H1 (cell line): Measurements from ENCODE around the gene POLR1G. TPM values are rescaled to one million over a fixed set of nuclear protein-coding genes. Genes with fewer than 3 reads are reported as not detected.

Source experiments
- CTCF ChIA-PET: fragments of 300-600 bp; sonication (Branson Sonifier 250); formaldehyde crosslinking; loops from one replicate; lab custom pipeline; 2021; ENCODE audit not compliant: partially characterized antibody; lab: Charles Lee
- POLR2A ChIA-PET: fragments of 300-600 bp; sonication (Branson Sonifier 250); formaldehyde crosslinking; loops from one replicate; lab custom pipeline; 2021; ENCODE audit warnings: inconsistent platforms; ENCODE audit not compliant: partially characterized antibody; lab: Charles Lee
- DNase-seq, 2 experiments: peaks; one replicate each; pipeline versions ENCODE4 v3.0.0 to v3.0.0-alpha.2; 2010 to 2022; ENCODE audit warnings: low spot score in 2 of 2, low read depth in 1 of 2, mixed read lengths in 1 of 2
- FAIRE-seq: peaks from 2 replicates; lab custom pipeline; 2011; peaks lifted over from hg19 to GRCh38; lab: Jason Lieb, UNC
- H2AFZ ChIP-seq: 2 replicates; pipeline ENCODE4 v1.8.1; 2012; ENCODE audit warnings: low read length, inconsistent platforms
- H2AK5ac ChIP-seq: 2 replicates; pipeline ENCODE4 v1.6.1; 2013; ENCODE audit warnings: low read depth, low read length
- H2BK120ac ChIP-seq: replicated peaks from 2 replicates; pipeline ENCODE3; 2013; ENCODE audit warnings: low read depth, low read length, inconsistent platforms
- H2BK12ac ChIP-seq: 2 replicates; pipeline ENCODE4 v1.6.1; 2013; ENCODE audit warnings: low read depth, low read length
- H2BK15ac ChIP-seq: 2 replicates; pipeline ENCODE4 v1.6.1; 2013; ENCODE audit warnings: low read length
- H2BK20ac ChIP-seq: 2 replicates; pipeline ENCODE4 v1.6.1; 2013; ENCODE audit warnings: low read length
- H2BK5ac ChIP-seq: 2 replicates; pipeline ENCODE4 v1.6.1; 2013; ENCODE audit warnings: low read depth, low read length
- H3K14ac ChIP-seq: 2 replicates; pipeline ENCODE4 v1.6.1; 2013; ENCODE audit warnings: inconsistent platforms; ENCODE audit not compliant: insufficient read length
- H3K18ac ChIP-seq: 2 replicates; pipeline ENCODE4 v1.6.1; 2013; ENCODE audit warnings: low read length; ENCODE audit errors: extremely low read depth
- H3K23ac ChIP-seq: 2 replicates; pipeline ENCODE4 v1.6.1; 2013; ENCODE audit warnings: inconsistent platforms; ENCODE audit not compliant: insufficient read length
- H3K23me2 ChIP-seq: 2 replicates; pipeline ENCODE4 v1.6.1; 2013; ENCODE audit warnings: low read depth, low read length
- H3K27ac ChIP-seq: 2 replicates; pipeline ENCODE4 v1.6.1; 2011; ENCODE audit warnings: low read depth, low read length, inconsistent platforms
- H3K27me3 ChIP-seq, 4 experiments: replicated peaks in 1 of 4; 1 replicate in 1 of 4; 2 replicates in 3 of 4; pipeline versions ENCODE4 v1.6.1 to v1.8.1; 2011 to 2013; ENCODE audit warnings: low read length in 3 of 4, mild to moderate bottlenecking in 3 of 4, inconsistent platforms in 2 of 4, mixed read lengths in 2 of 4, moderate library complexity in 1 of 4; ENCODE audit not compliant: control insufficient read depth in 3 of 4, insufficient read depth in 3 of 4; ENCODE audit errors: extremely low read depth in 1 of 4
- H3K36me3 ChIP-seq, 4 experiments: 2 replicates each; pipeline versions ENCODE4 v1.6.1 to v1.8.1; 2011 to 2013; ENCODE audit warnings: mild to moderate bottlenecking in 4 of 4, low read length in 3 of 4, moderate library complexity in 2 of 4, control low read depth in 1 of 4, inconsistent platforms in 1 of 4; ENCODE audit not compliant: insufficient read depth in 4 of 4, control insufficient read depth in 2 of 4
- H3K4ac ChIP-seq: replicated peaks from 2 replicates; pipeline ENCODE3; 2013; ENCODE audit warnings: low read length, low read depth, mixed read lengths, inconsistent platforms; ENCODE audit not compliant: insufficient read length
- H3K4me1 ChIP-seq, 4 experiments: replicated peaks in 1 of 4; 1 replicate in 1 of 4; 2 replicates in 3 of 4; pipeline versions ENCODE4 v1.6.1 to v1.8.1; 2011 to 2013; ENCODE audit warnings: low read length in 3 of 4, inconsistent platforms in 2 of 4, mixed read lengths in 1 of 4; ENCODE audit not compliant: insufficient read depth in 4 of 4, control insufficient read depth in 3 of 4
- H3K4me2 ChIP-seq, 2 experiments: 2 replicates each; pipeline versions ENCODE4 v1.6.1 to v1.8.1; 2011 to 2013; ENCODE audit warnings: low read depth in 2 of 2, low read length in 2 of 2, control low read depth in 1 of 2, inconsistent platforms in 1 of 2, mild to moderate bottlenecking in 1 of 2; ENCODE audit not compliant: insufficient read depth in 1 of 2
- H3K4me3 ChIP-seq, 4 experiments: fragments of 200-600, 300-600 bp in 1 of 4; sonication (generic), shearing (Covaris generic), sonication (Bioruptor Twin) in 1 of 4; 2 replicates each; pipeline versions ENCODE4 v1.5.1 to v1.8.1; 2011 to 2016; ENCODE audit warnings: low read length in 4 of 4, low read depth in 3 of 4, control low read depth in 2 of 4, inconsistent platforms in 2 of 4, mild to moderate bottlenecking in 2 of 4, mixed read lengths in 1 of 4, moderate library complexity in 1 of 4; ENCODE audit not compliant: insufficient read depth in 2 of 4; ENCODE audit errors: extremely low read depth in 1 of 4
- H3K56ac ChIP-seq: replicated peaks from 2 replicates; pipeline ENCODE3; 2013; ENCODE audit warnings: low read depth, mild to moderate bottlenecking, mixed read lengths, low read length, inconsistent platforms; ENCODE audit not compliant: insufficient read length
- H3K79me1 ChIP-seq: 2 replicates; pipeline ENCODE4 v1.6.1; 2013; ENCODE audit warnings: low read depth, low read length, control low read depth
- H3K79me2 ChIP-seq, 2 experiments: 2 replicates each; pipeline versions ENCODE4 v1.6.1 to v1.8.1; 2012 to 2013; ENCODE audit warnings: low read length in 2 of 2, mild to moderate bottlenecking in 2 of 2, inconsistent platforms in 1 of 2; ENCODE audit not compliant: insufficient read depth in 2 of 2, control insufficient read depth in 1 of 2
- H3K9ac ChIP-seq, 4 experiments: replicated peaks in 1 of 4; 1 replicate in 1 of 4; 2 replicates in 3 of 4; pipeline versions ENCODE4 v1.6.1 to v1.8.1; 2011 to 2013; ENCODE audit warnings: low read depth in 3 of 4, low read length in 3 of 4, control low read depth in 2 of 4, mild to moderate bottlenecking in 2 of 4, moderate library complexity in 2 of 4, inconsistent platforms in 1 of 4; ENCODE audit errors: extremely low read depth in 1 of 4
- H3K9me3 ChIP-seq, 2 experiments: 2 replicates each; pipeline versions ENCODE4 v1.6.1 to v1.8.1; 2012 to 2013; ENCODE audit warnings: mild to moderate bottlenecking in 2 of 2, moderate library complexity in 2 of 2, control low read depth in 1 of 2, inconsistent platforms in 1 of 2, low read depth in 1 of 2, low read length in 1 of 2, mixed read lengths in 1 of 2; ENCODE audit not compliant: insufficient read depth in 2 of 2
- H4K20me1 ChIP-seq, 2 experiments: replicated peaks in 1 of 2; 2 replicates each; pipeline versions ENCODE3 to v1.8.1; 2011 to 2013; ENCODE audit warnings: inconsistent platforms in 2 of 2, low read length in 2 of 2, mild to moderate bottlenecking in 1 of 2; ENCODE audit not compliant: insufficient read depth in 2 of 2, control insufficient read depth in 1 of 2
- H4K5ac ChIP-seq: 2 replicates; pipeline ENCODE4 v1.6.1; 2013; ENCODE audit warnings: low read length, low read depth, mixed read lengths, inconsistent platforms; ENCODE audit not compliant: insufficient read length
- H4K8ac ChIP-seq: 2 replicates; pipeline ENCODE4 v1.8.0; 2013; ENCODE audit warnings: mild to moderate bottlenecking, moderate library complexity, low read length, inconsistent platforms; ENCODE audit not compliant: insufficient read depth; ENCODE audit errors: extremely low read depth
- H4K91ac ChIP-seq: replicated peaks from 2 replicates; pipeline ENCODE3; 2013; ENCODE audit warnings: low read length, mixed read lengths, inconsistent platforms; ENCODE audit not compliant: insufficient read length
- CTCF ChIP-seq, 3 experiments: IDR thresholded peaks; 1 replicate in 2 of 3; 2 replicates in 1 of 3; pipeline versions ENCODE4 v1.5.1 to v1.6.1; 2011; ENCODE audit warnings: low read length in 3 of 3, mild to moderate bottlenecking in 3 of 3, inconsistent platforms in 2 of 3, low read depth in 1 of 3, moderate library complexity in 1 of 3; ENCODE audit not compliant: insufficient read depth in 1 of 3; ENCODE audit errors: control extremely low read depth in 1 of 3
- JUN ChIP-seq: IDR thresholded peaks from 2 replicates; pipeline ENCODE4 v1.6.1; 2011; ENCODE audit warnings: low read depth, mild to moderate bottlenecking, improper control_type of control experiment, low read length
- WGBS, 2 experiments: shearing (Covaris generic) in 1 of 2; methylation state at CpG; one replicate each; pipeline versions ENCODE4 v1.1.6 to v1.1.7; 2013 to 2015; ENCODE audit warnings: low lambda C conversion rate in 2 of 2, mixed read lengths in 2 of 2, inconsistent platforms in 1 of 2, low coverage in 1 of 2, missing lambda C conversion rate in 1 of 2; ENCODE audit not compliant: insufficient replicate concordance in 2 of 2, insufficient coverage in 1 of 2, insufficient read length in 1 of 2; ENCODE audit errors: extremely low coverage in 1 of 2, missing lambda C conversion rate in 1 of 2; 5-methylcytosine and 5-hydroxymethylcytosine counted together
- polyA plus RNA-seq, 7 experiments: library from polyadenylated mRNA; depleted of rRNA in 3 of 7; stranded (reverse) in 5 of 7; unstranded in 2 of 7; fragments of >200 nt in 5 of 7; fragments of 200-250 nt in 2 of 7; gene quantifications; 1 replicate in 5 of 7; 2 replicates in 1 of 7; 4 replicates in 1 of 7; pipeline versions ENCODE4 v1.2.1 to v1.2.3, GENCODE V29; 2011 to 2013; ENCODE audit warnings: missing spikeins in 2 of 7, mixed read lengths in 2 of 7
- total RNA-seq: library from RNA; stranded (reverse); fragmentation: NEBNext Ultra II Directional; extraction: Animal tissue kit (Norgen Biotek cat#: 25700); gene quantifications from 2 replicates; pipeline ENCODE4 v1.2.1, GENCODE V29; 2021

The POLR1G gene
- total and polyA plus RNA-seq, 2 of the 8 experiments (the other 6 are each of a cell fraction or from before 2014, with no cell fraction given) = 16.8 to 34.8 TPM

- Histone ChIP-seq H3K4me3 (no peak overlapping the region), H3K23ac (no peak overlapping the region), H3K27ac (no peak overlapping the region), H2BK5ac (no peak overlapping the region), H2BK120ac (no peak overlapping the region), H3K36me3 (peaks cover 3 to 10% (median 4%) of the 10 kb centered on the region in 4 experiments; a peak in 6 of 8 replicates), H2BK20ac (no peak overlapping the region), H4K91ac (no peak overlapping the region), H2BK12ac (no peak overlapping the region), H2BK15ac (no peak overlapping the region), H4K8ac (no peak overlapping the region), H2AFZ (no peak overlapping the region), H3K9me3 (no peaks in the 10 kb centered on the region), H3K14ac (no peak overlapping the region), H3K4me1 (peaks cover 3 to 16% (median 9%) of the 10 kb centered on the region in 4 experiments; a peak in 5 of 7 replicates), H4K20me1 (peaks cover 0 to 6% of the 10 kb centered on the region in 2 experiments), H3K56ac (no peak overlapping the region), H2AK5ac (no peak overlapping the region), H3K4ac (no peak overlapping the region), H3K79me2 (peaks cover 0 to 8% of the 10 kb centered on the region in 2 experiments; a peak in 1 of 4 replicates), H3K27me3 (peaks cover 0 to 4% (median 0%) of the 10 kb centered on the region in 4 experiments; a peak in 1 of 7 replicates), H3K9ac (no peak overlapping the region), H3K4me2 (no peak overlapping the region; a peak in 2 of 4 replicates), H4K5ac (no peak overlapping the region), H3K23me2 (peaks cover 19% of the 10 kb centered on the region), H3K18ac (no peak overlapping the region), H3K79me1 (peaks cover 9% of the 10 kb centered on the region; the same call in 1 of the 2 replicates)
- FAIRE-seq (no peak), DNase-seq (no peak)
- ChIA-PET POLR2A (interaction anchor here (1.1 to 3.4 kb wide), 6 partner anchors 12 to 78 kb away, joined by 3 to 19 read pairs (median 4); partner anchors contain the start of genes ERCC1 and FOSB), CTCF (interaction anchor here (1.5 to 2.4 kb wide), 2 partner anchors 70 to 78 kb away, joined by 4 to 11 read pairs; no protein-coding TSS in a partner anchor)
- 95% methylated on average over 8 of the region's 8 CpGs; no CpG with 5 or more reads in 1 of the 2 experiments for WGBS, 2 experiments
- no peak for TF ChIP-seq CTCF (IDR thresholded peaks at IDR 0.05; ENCODE audit: control extremely low read depth in 1 of 3, insufficient read depth in 1 of 3, low read depth in 1 of 3, low read length in 3 of 3)
- TF ChIP-seq JUN = no peak
Observed at GRCh38 chr19:45408121-45408520, 1.7 kb downstream of the POLR1G start.
